HepG2 (cell line): Measurements from ENCODE around the gene PCGF2.

ENCODE experiments used
- EZH2 ChIP-seq: conservative IDR thresholded peaks from 2 replicates; pipeline ENCODE4 v1.6.1; 2012; ENCODE audit warnings: mild to moderate bottlenecking, low read depth, low read length, moderate library complexity
- NAIF1 ChIP-seq: sonication (generic); formaldehyde crosslinking; IDR thresholded peaks from 2 replicates; pipeline ENCODE4 v1.5.0; 2020; ENCODE audit warnings: mild to moderate bottlenecking, missing genetic modification reagents, borderline replicate concordance
- SUZ12 ChIP-seq: fragments of 150-350 bp; IDR thresholded peaks from 2 replicates; pipeline ENCODE4 v1.6.1; 2014; ENCODE audit warnings: low read depth, low read length
- TAF1 ChIP-seq: sonication (generic); formaldehyde crosslinking; IDR thresholded peaks from 2 replicates; pipeline ENCODE4 v1.4.0; 2020; ENCODE audit warnings: missing genetic modification reagents
- THYN1 ChIP-seq: sonication (generic); formaldehyde crosslinking; IDR thresholded peaks from 2 replicates; pipeline ENCODE4 v1.8.1; 2023; ENCODE audit warnings: low read depth, mild to moderate bottlenecking, moderate library complexity, missing genetic modification reagents, borderline replicate concordance
- ZNF274 ChIP-seq: sonication (generic); formaldehyde crosslinking; IDR thresholded peaks from 2 replicates; pipeline ENCODE4 v1.5.1; 2020; ENCODE audit warnings: mild to moderate bottlenecking, missing genetic modification reagents
- TF ChIP-seq, protein P1 (sequence below): IDR thresholded peaks from 2 replicates; pipeline ENCODE4 v1.6.1; 2016; ENCODE audit warnings: low read depth, control low read depth
- TF ChIP-seq, protein P2 (sequence below): sonication (generic); formaldehyde crosslinking; IDR thresholded peaks from 2 replicates; pipeline ENCODE4 v1.4.0; 2020; ENCODE audit warnings: low read depth, mild to moderate bottlenecking, missing genetic modification reagents
- TF ChIP-seq, protein P3 (sequence below): sonication (generic); formaldehyde crosslinking; IDR thresholded peaks from 2 replicates; pipeline ENCODE4 v1.8.1; 2023; ENCODE audit warnings: mild to moderate bottlenecking, missing genetic modification reagents, borderline replicate concordance
- TF ChIP-seq, protein P4 (sequence below): IDR thresholded peaks from 2 replicates; pipeline ENCODE4 v1.6.1; 2012; ENCODE audit warnings: inconsistent platforms

DNA sequence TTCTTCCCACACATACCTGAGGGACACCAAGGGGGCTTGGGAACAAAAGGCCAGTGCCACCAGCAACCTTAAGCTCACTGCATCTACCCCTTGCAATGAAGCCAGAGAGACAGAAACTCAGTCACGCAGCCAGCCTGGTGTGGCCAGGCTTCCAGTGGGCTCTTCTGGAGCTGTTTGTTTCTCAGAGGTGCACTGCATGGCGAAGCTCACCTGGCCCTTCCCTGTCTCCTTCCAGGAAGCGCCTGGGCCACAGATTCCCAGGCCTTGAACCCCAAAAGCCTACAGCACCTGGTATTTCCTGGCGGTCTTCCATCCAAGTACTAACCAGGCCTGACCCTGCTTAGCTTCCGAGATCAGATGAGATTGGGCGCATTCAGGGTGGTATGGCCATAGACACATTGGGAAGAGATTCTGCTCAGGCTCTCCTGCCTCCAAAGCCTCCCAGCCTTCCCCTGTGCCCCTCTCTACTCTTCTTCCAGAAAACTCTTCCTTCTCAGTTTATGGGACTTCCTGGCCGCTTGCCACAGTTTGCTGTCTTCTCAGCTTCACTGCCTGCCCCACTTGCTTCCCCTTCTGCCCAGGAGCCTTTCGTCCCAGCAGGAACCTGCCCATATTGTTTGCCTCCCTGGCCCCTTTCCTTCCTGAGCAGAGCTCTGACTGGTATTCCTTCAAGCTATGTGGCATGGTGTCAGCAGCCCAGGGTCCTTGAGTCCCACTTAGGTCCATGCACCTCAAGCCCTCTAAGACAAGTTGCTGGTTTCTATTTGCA lies 16.4 kb downstream of the PCGF2 start:
- TF ChIP-seq THYN1 (no peak), SUZ12 (no peak), EZH2 (no peak), NAIF1 (CRISPR knock-in tag) (no peak), TAF1 (no peak), ZNF274 (CRISPR knock-in tag) (no peak)
- TF ChIP-seq, protein P1, sequence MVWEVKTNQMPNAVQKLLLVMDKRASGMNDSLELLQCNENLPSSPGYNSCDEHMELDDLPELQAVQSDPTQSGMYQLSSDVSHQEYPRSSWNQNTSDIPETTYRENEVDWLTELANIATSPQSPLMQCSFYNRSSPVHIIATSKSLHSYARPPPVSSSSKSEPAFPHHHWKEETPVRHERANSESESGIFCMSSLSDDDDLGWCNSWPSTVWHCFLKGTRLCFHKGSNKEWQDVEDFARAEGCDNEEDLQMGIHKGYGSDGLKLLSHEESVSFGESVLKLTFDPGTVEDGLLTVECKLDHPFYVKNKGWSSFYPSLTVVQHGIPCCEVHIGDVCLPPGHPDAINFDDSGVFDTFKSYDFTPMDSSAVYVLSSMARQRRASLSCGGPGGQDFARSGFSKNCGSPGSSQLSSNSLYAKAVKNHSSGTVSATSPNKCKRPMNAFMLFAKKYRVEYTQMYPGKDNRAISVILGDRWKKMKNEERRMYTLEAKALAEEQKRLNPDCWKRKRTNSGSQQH (CRISPR knock-in tag), result no peak
- TF ChIP-seq, protein P2, sequence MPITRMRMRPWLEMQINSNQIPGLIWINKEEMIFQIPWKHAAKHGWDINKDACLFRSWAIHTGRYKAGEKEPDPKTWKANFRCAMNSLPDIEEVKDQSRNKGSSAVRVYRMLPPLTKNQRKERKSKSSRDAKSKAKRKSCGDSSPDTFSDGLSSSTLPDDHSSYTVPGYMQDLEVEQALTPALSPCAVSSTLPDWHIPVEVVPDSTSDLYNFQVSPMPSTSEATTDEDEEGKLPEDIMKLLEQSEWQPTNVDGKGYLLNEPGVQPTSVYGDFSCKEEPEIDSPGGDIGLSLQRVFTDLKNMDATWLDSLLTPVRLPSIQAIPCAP (CRISPR knock-in tag), result no peak
- TF ChIP-seq, protein P3, sequence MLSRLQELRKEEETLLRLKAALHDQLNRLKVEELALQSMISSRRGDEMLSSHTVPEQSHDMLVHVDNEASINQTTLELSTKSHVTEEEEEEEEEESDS (CRISPR knock-in tag), result no peak
- TF ChIP-seq, protein P4, sequence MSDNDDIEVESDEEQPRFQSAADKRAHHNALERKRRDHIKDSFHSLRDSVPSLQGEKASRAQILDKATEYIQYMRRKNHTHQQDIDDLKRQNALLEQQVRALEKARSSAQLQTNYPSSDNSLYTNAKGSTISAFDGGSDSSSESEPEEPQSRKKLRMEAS, result no peak
